ENCODE results near the gene ATG13. TPM values are rescaled to one million over a fixed set of nuclear protein-coding genes. Genes with fewer than 3 reads are reported as not detected.

ATG13 gene
- polyA plus RNA-seq, 1 donor (not counting 4 experiments of a cell fraction or from before 2014, with no cell fraction given) = 33.3 TPM

DNA sequence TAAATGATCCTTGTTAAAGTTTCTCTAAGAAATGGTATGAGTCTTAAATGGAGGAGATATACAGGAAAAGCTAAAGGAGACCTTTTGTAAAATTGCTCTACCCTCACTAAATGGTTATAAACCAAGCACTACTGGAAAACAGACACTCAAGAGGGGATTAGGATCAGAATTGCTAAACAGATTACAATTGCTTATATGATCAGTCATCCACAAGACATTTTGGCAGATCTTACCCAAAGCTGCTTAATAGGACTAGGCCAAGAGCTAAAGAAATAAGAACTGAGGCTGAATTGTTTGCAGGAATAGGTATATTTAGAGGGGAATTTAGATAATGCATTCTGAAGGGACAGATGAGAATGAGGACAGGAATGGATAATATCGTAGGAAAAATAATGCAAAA, 9.8 kb upstream of the ATG13 start:
- no peak for FAIRE-seq

DNA sequence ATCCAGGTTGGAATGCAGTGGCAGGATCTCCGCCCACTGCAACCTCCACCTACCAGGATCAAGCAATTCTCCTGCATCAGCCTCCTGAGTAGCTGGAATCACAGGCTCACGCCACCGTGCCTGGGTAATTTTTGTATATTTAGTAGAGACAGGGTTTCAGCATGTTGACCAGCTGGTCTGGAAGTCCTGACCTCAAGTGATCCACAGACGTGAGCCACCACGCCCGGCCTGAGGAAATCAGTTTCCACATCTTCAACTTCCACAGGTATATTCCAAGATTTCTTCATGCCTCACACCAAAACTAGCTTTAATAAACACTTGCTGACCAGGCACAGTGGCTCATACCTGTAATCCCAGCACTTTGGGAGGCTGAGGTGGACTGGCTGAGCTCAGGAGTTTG, 8.0 kb upstream of the ATG13 start:
- TF ChIP-seq, protein P1, sequence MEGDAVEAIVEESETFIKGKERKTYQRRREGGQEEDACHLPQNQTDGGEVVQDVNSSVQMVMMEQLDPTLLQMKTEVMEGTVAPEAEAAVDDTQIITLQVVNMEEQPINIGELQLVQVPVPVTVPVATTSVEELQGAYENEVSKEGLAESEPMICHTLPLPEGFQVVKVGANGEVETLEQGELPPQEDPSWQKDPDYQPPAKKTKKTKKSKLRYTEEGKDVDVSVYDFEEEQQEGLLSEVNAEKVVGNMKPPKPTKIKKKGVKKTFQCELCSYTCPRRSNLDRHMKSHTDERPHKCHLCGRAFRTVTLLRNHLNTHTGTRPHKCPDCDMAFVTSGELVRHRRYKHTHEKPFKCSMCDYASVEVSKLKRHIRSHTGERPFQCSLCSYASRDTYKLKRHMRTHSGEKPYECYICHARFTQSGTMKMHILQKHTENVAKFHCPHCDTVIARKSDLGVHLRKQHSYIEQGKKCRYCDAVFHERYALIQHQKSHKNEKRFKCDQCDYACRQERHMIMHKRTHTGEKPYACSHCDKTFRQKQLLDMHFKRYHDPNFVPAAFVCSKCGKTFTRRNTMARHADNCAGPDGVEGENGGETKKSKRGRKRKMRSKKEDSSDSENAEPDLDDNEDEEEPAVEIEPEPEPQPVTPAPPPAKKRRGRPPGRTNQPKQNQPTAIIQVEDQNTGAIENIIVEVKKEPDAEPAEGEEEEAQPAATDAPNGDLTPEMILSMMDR (optimal IDR thresholded peaks at IDR 0.05 in 1 of 3, IDR thresholded peaks at IDR 0.05 in 1 of 3, conservative IDR thresholded peaks at IDR 0.05 in 1 of 3; ENCODE audit: extremely low read depth in 1 of 3, insufficient read depth in 2 of 3, low read length in 3 of 3) = no peak
- TF ChIP-seq EZH2 (IDR thresholded peaks at IDR 0.05; ENCODE audit: low read length) = no peak

More for the DNA sequence above, 9.8 kb upstream of the ATG13 start:
- Histone ChIP-seq H3K9me1 (ENCODE audit: control insufficient read depth, extremely low read depth, insufficient read depth, low read length) (no peaks in the 10 kb centered on the region), H3K27ac (ENCODE audit: control insufficient read depth, insufficient read depth, low read length) (no peak overlapping the region), H3K9me3 (ENCODE audit: control insufficient read depth, low read depth, low read length) (no peaks in the 10 kb centered on the region), H3K4me2 (ENCODE audit: control insufficient read depth, extremely low read depth, insufficient read depth, low read depth, low read length) (no peak overlapping the region), H3K4me3 (ENCODE audit: control insufficient read depth in 2 of 3, extremely low read depth in 1 of 3, insufficient read depth in 2 of 3, low read depth in 1 of 3, low read length in 3 of 3) (no peak overlapping the region), H3K9ac (ENCODE audit: control insufficient read depth, extremely low read depth, insufficient read depth, low read length) (no peak overlapping the region), H3K36me3 (ENCODE audit: control insufficient read depth in 2 of 2, extremely low read depth in 1 of 2, insufficient read depth in 2 of 2, low read length in 2 of 2) (peaks cover 0 to 3% of the 10 kb centered on the region in 2 experiments), H3K4me1 (ENCODE audit: control insufficient read depth, extremely low read depth, insufficient read depth, low read length) (peaks cover 4% of the 10 kb centered on the region), H4K20me1 (ENCODE audit: control insufficient read depth, extremely low read depth, insufficient read depth, low read length) (no peaks in the 10 kb centered on the region), H2AFZ (ENCODE audit: control insufficient read depth, low read length) (no peak overlapping the region), H3K27me3 (ENCODE audit: control insufficient read depth, extremely low read depth, insufficient read depth, low read length) (no peaks in the 10 kb centered on the region), H3K79me2 (ENCODE audit: control insufficient read depth, insufficient read depth, low read length) (no peaks in the 10 kb centered on the region)
- dilution Hi-C loops (cut with MboI; ENCODE audit: extremely low pct_ligation_motif_present, low sequenced_read_pairs) = no loop called here
- no peak for DNase-seq (ENCODE audit: low read depth, low spot score)
- TF ChIP-seq EZH2 (IDR thresholded peaks at IDR 0.05; ENCODE audit: low read length) = no peak
- TF ChIP-seq, protein P1 (optimal IDR thresholded peaks at IDR 0.05 in 1 of 3, IDR thresholded peaks at IDR 0.05 in 1 of 3, conservative IDR thresholded peaks at IDR 0.05 in 1 of 3; ENCODE audit: extremely low read depth in 1 of 3, insufficient read depth in 2 of 3, low read length in 3 of 3) = no peak

More for the DNA sequence above, 8.0 kb upstream of the ATG13 start:
- no peak for DNase-seq (ENCODE audit: low read depth, low spot score)
- H3K9ac ChIP-seq (ENCODE audit: control insufficient read depth, extremely low read depth, insufficient read depth, low read length) = no peak overlapping the region
- peaks cover 4% of the 10 kb centered on the region for H3K4me1 ChIP-seq (ENCODE audit: control insufficient read depth, extremely low read depth, insufficient read depth, low read length)
- no peaks in the 10 kb centered on the region for H3K79me2 ChIP-seq (ENCODE audit: control insufficient read depth, insufficient read depth, low read length)
- no peaks in the 10 kb centered on the region for H3K36me3 ChIP-seq (ENCODE audit: control insufficient read depth in 2 of 2, extremely low read depth in 1 of 2, insufficient read depth in 2 of 2, low read length in 2 of 2)
- FAIRE-seq = no peak
- dilution Hi-C loops (cut with MboI; ENCODE audit: extremely low pct_ligation_motif_present, low sequenced_read_pairs) = no loop called here
- no peaks in the 10 kb centered on the region for H3K27me3 ChIP-seq (ENCODE audit: control insufficient read depth, extremely low read depth, insufficient read depth, low read length)
- H3K4me2 ChIP-seq (ENCODE audit: control insufficient read depth, extremely low read depth, insufficient read depth, low read depth, low read length) = no peak overlapping the region
- H2AFZ ChIP-seq (ENCODE audit: control insufficient read depth, low read length) = no peak overlapping the region
- no peak overlapping the region for H3K27ac ChIP-seq (ENCODE audit: control insufficient read depth, insufficient read depth, low read length)
- no peaks in the 10 kb centered on the region for H4K20me1 ChIP-seq (ENCODE audit: control insufficient read depth, extremely low read depth, insufficient read depth, low read length)
- no peaks in the 10 kb centered on the region for H3K9me1 ChIP-seq (ENCODE audit: control insufficient read depth, extremely low read depth, insufficient read depth, low read length)
- no peak overlapping the region for H3K4me3 ChIP-seq (ENCODE audit: control insufficient read depth in 2 of 3, extremely low read depth in 1 of 3, insufficient read depth in 2 of 3, low read depth in 1 of 3, low read length in 3 of 3)
- no peaks in the 10 kb centered on the region for H3K9me3 ChIP-seq (ENCODE audit: control insufficient read depth, low read depth, low read length)

All from keratinocyte (primary cell).